ENCODE results near the gene SH3RF2.
"Not testable (repeated sequence)": the region's sequence is repeated elsewhere in the genome, so short reads cannot be mapped to it uniquely, and the experiment has no call there.

SH3RF2 gene

DNA sequence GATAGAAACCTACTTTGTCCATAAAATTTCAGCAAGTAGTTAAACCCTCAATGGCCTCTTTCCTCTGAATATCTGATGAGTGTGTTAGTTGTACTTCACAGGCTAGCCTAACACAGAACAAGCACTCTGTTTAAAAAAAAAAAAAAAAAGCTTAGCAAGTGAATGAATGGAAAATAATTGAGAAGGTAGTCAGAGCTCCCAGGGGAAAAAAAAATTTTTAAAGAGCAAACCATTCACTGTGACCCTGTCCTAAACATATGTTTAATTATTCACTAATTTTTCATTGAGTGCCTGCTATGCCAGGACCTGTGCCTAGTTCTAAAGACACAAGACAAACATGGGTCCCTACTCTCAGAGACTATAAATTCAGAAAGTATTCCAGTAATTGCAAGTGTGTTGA lies 69.3 kb downstream of the SH3RF2 start:
- Histone ChIP-seq H3K79me2 (ENCODE audit: control insufficient read depth, insufficient read depth, low read length) (no peaks in the 10 kb centered on the region), H3K4me2 (ENCODE audit: low read length) (no peak overlapping the region), H3K4ac (ENCODE audit: low read depth, low read length) (no peak overlapping the region), H3K4me1 (ENCODE audit: control insufficient read depth, low read depth, low read length) (no peaks in the 10 kb centered on the region), H3K27ac (ENCODE audit: low read depth, low read length) (no peak overlapping the region), H2BK5ac (ENCODE audit: low read length) (no peak overlapping the region), H2BK120ac (ENCODE audit: low read depth, low read length) (no peak overlapping the region), H4K8ac (ENCODE audit: low read depth, low read length) (no peak overlapping the region), H3K23ac (ENCODE audit: low read length) (no peak overlapping the region), H3K9ac (ENCODE audit: low read length) (no peak overlapping the region), H3K18ac (ENCODE audit: low read length) (no peak overlapping the region), H4K5ac (ENCODE audit: low read length) (no peak overlapping the region), H3K4me3 (ENCODE audit: low read length) (no peak overlapping the region), H3K79me1 (ENCODE audit: low read length) (no peaks in the 10 kb centered on the region), H3K56ac (ENCODE audit: low read length) (no peak overlapping the region), H3K36me3 (ENCODE audit: control insufficient read depth, insufficient read depth, low read length) (no peaks in the 10 kb centered on the region), H2AK5ac (ENCODE audit: low read length) (no peak overlapping the region), H2BK15ac (replicated peaks; ENCODE audit: low read depth) (no peak overlapping the region), H3K27me3 (ENCODE audit: insufficient read depth, low read length, poor library complexity) (no peaks in the 10 kb centered on the region)
- DNase-seq, result no peak

GRCh38 chr5:146006470-146007190 lies 70.3 kb downstream of the SH3RF2 start:
- no peak overlapping the region for H2BK5ac ChIP-seq (ENCODE audit: low read length)
- no peak for DNase-seq

GRCh38 chr5:146007270-146007669 lies 70.9 kb downstream of the SH3RF2 start:
- H2BK120ac ChIP-seq (ENCODE audit: low read depth, low read length), result no peak overlapping the region
- H4K8ac ChIP-seq (ENCODE audit: low read depth, low read length), result no peak overlapping the region
- H4K5ac ChIP-seq (ENCODE audit: low read length), result no peak overlapping the region
- no peak overlapping the region for H2AK5ac ChIP-seq (ENCODE audit: low read length)
- no peaks in the 10 kb centered on the region for H3K4me1 ChIP-seq (ENCODE audit: control insufficient read depth, low read depth, low read length)
- H3K27ac ChIP-seq (ENCODE audit: low read depth, low read length), result no peak overlapping the region
- no peaks in the 10 kb centered on the region for H3K79me2 ChIP-seq (ENCODE audit: control insufficient read depth, insufficient read depth, low read length)
- no peaks in the 10 kb centered on the region for H3K27me3 ChIP-seq (ENCODE audit: insufficient read depth, low read length, poor library complexity)
- H3K23ac ChIP-seq (ENCODE audit: low read length), result no peak overlapping the region
- H3K18ac ChIP-seq (ENCODE audit: low read length), result no peak overlapping the region
- peak; percentile 67 for DNase-seq
- no peak overlapping the region for H2BK5ac ChIP-seq (ENCODE audit: low read length)
- no peaks in the 10 kb centered on the region for H3K36me3 ChIP-seq (ENCODE audit: control insufficient read depth, insufficient read depth, low read length)
- no peak overlapping the region for H2BK15ac ChIP-seq (replicated peaks; ENCODE audit: low read depth)
- H3K79me1 ChIP-seq (ENCODE audit: low read length), result no peaks in the 10 kb centered on the region
- no peak overlapping the region for H3K4ac ChIP-seq (ENCODE audit: low read depth, low read length)
- no CpG with 5 or more reads among the region's 3 CpGs for WGBS (ENCODE audit: extremely low coverage, insufficient coverage, low lambda C conversion rate)
- H3K9ac ChIP-seq (ENCODE audit: low read length), result no peak overlapping the region
- H3K56ac ChIP-seq (ENCODE audit: low read length), result no peak overlapping the region
- no peak overlapping the region for H3K4me2 ChIP-seq (ENCODE audit: low read length)
- no peak overlapping the region for H3K4me3 ChIP-seq (ENCODE audit: low read length)

More at GRCh38 chr5:146006470-146007190, 70.3 kb downstream of the SH3RF2 start:
- Histone ChIP-seq H3K9ac (ENCODE audit: low read length) (no peak overlapping the region), H2BK120ac (ENCODE audit: low read depth, low read length) (no peak overlapping the region), H2AK5ac (ENCODE audit: low read length) (no peak overlapping the region), H3K4me1 (ENCODE audit: control insufficient read depth, low read depth, low read length) (no peaks in the 10 kb centered on the region), H3K4ac (ENCODE audit: low read depth, low read length) (no peak overlapping the region), H4K5ac (ENCODE audit: low read length) (no peak overlapping the region), H3K27ac (ENCODE audit: low read depth, low read length) (no peak overlapping the region), H2BK15ac (replicated peaks; ENCODE audit: low read depth) (no peak overlapping the region), H3K79me2 (ENCODE audit: control insufficient read depth, insufficient read depth, low read length) (no peaks in the 10 kb centered on the region), H3K36me3 (ENCODE audit: control insufficient read depth, insufficient read depth, low read length) (no peaks in the 10 kb centered on the region), H3K79me1 (ENCODE audit: low read length) (no peaks in the 10 kb centered on the region), H3K23ac (ENCODE audit: low read length) (no peak overlapping the region), H3K18ac (ENCODE audit: low read length) (no peak overlapping the region), H3K4me3 (ENCODE audit: low read length) (no peak overlapping the region), H3K56ac (ENCODE audit: low read length) (no peak overlapping the region), H3K27me3 (ENCODE audit: insufficient read depth, low read length, poor library complexity) (no peaks in the 10 kb centered on the region), H3K4me2 (ENCODE audit: low read length) (no peak overlapping the region), H4K8ac (ENCODE audit: low read depth, low read length) (no peak overlapping the region)
- no CpG with 5 or more reads among the region's 6 CpGs for WGBS (ENCODE audit: extremely low coverage, insufficient coverage, low lambda C conversion rate)

- Histone ChIP-seq H3K18ac (ENCODE audit: low read length) (no peak overlapping the region), H3K27me3 (ENCODE audit: insufficient read depth, low read length, poor library complexity) (no peaks in the 10 kb centered on the region), H3K79me1 (ENCODE audit: low read length) (no peaks in the 10 kb centered on the region), H3K79me2 (ENCODE audit: control insufficient read depth, insufficient read depth, low read length) (no peaks in the 10 kb centered on the region), H3K4me3 (ENCODE audit: low read length) (no peak overlapping the region), H3K9ac (ENCODE audit: low read length) (no peak overlapping the region), H2BK5ac (ENCODE audit: low read length) (no peak overlapping the region), H2AK5ac (ENCODE audit: low read length) (no peak overlapping the region), H3K27ac (ENCODE audit: low read depth, low read length) (no peak overlapping the region), H3K36me3 (ENCODE audit: control insufficient read depth, insufficient read depth, low read length) (no peaks in the 10 kb centered on the region), H3K56ac (ENCODE audit: low read length) (no peak overlapping the region), H2BK15ac (replicated peaks; ENCODE audit: low read depth) (no peak overlapping the region), H2BK120ac (ENCODE audit: low read depth, low read length) (no peak overlapping the region), H3K4me2 (ENCODE audit: low read length) (no peak overlapping the region), H4K5ac (ENCODE audit: low read length) (no peak overlapping the region), H3K4ac (ENCODE audit: low read depth, low read length) (no peak overlapping the region), H4K8ac (ENCODE audit: low read depth, low read length) (no peak overlapping the region), H3K4me1 (ENCODE audit: control insufficient read depth, low read depth, low read length) (no peaks in the 10 kb centered on the region), H3K23ac (ENCODE audit: low read length) (no peak overlapping the region)
- no CpG with 5 or more reads among the region's 4 CpGs for WGBS (ENCODE audit: extremely low coverage, insufficient coverage, low lambda C conversion rate)
- DNase-seq, result no peak
Measured at GRCh38 chr5:146007989-146008388, 71.6 kb downstream of the SH3RF2 start.

DNA sequence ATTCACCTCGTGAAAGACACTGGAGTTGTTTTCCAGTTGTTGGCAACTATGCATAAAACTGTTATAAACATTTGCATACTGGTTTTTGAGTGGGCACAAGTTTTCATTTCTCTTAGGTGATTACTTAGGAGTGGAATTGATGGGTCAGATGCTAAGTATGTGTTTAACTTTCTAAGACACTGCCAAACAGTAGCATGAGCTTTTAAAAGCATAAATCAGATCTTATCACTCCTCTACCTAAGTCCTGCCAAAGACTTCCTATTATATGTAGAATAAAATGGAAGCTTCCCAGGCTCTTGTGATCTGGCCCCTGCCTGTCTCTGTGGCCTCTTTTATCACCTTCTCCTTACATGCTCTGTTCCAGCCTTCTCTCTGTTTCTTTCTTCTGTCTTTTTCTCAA lies 72.6 kb downstream of the SH3RF2 start:
- no peak overlapping the region for H2BK5ac ChIP-seq (ENCODE audit: low read length)
- H3K27me3 ChIP-seq (ENCODE audit: insufficient read depth, low read length, poor library complexity), result no peaks in the 10 kb centered on the region
- H3K36me3 ChIP-seq (ENCODE audit: control insufficient read depth, insufficient read depth, low read length), result no peaks in the 10 kb centered on the region
- H3K4me3 ChIP-seq (ENCODE audit: low read length), result no peak overlapping the region
- H3K4me2 ChIP-seq (ENCODE audit: low read length), result no peak overlapping the region
- H3K56ac ChIP-seq (ENCODE audit: low read length), result no peak overlapping the region
- no peak overlapping the region for H3K4ac ChIP-seq (ENCODE audit: low read depth, low read length)
- H3K79me1 ChIP-seq (ENCODE audit: low read length), result no peaks in the 10 kb centered on the region
- no peak overlapping the region for H4K5ac ChIP-seq (ENCODE audit: low read length)
- H3K9ac ChIP-seq (ENCODE audit: low read length), result no peak overlapping the region
- no peak overlapping the region for H3K27ac ChIP-seq (ENCODE audit: low read depth, low read length)
- no peak overlapping the region for H2AK5ac ChIP-seq (ENCODE audit: low read length)
- no peak overlapping the region for H3K23ac ChIP-seq (ENCODE audit: low read length)
- no peak overlapping the region for H4K8ac ChIP-seq (ENCODE audit: low read depth, low read length)
- DNase-seq, result no peak
- no CpG with 5 or more reads among the region's 1 CpG for WGBS (ENCODE audit: extremely low coverage, insufficient coverage, low lambda C conversion rate)
- H2BK120ac ChIP-seq (ENCODE audit: low read depth, low read length), result no peak overlapping the region
- H2BK15ac ChIP-seq (replicated peaks; ENCODE audit: low read depth), result no peak overlapping the region
- no peak overlapping the region for H3K18ac ChIP-seq (ENCODE audit: low read length)
- no peaks in the 10 kb centered on the region for H3K4me1 ChIP-seq (ENCODE audit: control insufficient read depth, low read depth, low read length)
- H3K79me2 ChIP-seq (ENCODE audit: control insufficient read depth, insufficient read depth, low read length), result no peaks in the 10 kb centered on the region

- H3K79me2 ChIP-seq (ENCODE audit: control insufficient read depth, insufficient read depth, low read length); H3K9ac ChIP-seq (ENCODE audit: low read length); H2BK15ac ChIP-seq (replicated peaks; ENCODE audit: low read depth); H3K4ac ChIP-seq (ENCODE audit: low read depth, low read length); H2BK5ac ChIP-seq (ENCODE audit: low read length); H4K8ac ChIP-seq (ENCODE audit: low read depth, low read length); H3K4me2 ChIP-seq (ENCODE audit: low read length); H3K18ac ChIP-seq (ENCODE audit: low read length); H3K27me3 ChIP-seq (ENCODE audit: insufficient read depth, low read length, poor library complexity); H3K36me3 ChIP-seq (ENCODE audit: control insufficient read depth, insufficient read depth, low read length); H3K79me1 ChIP-seq (ENCODE audit: low read length); DNase-seq; H3K27ac ChIP-seq (ENCODE audit: low read depth, low read length); H3K4me1 ChIP-seq (ENCODE audit: control insufficient read depth, low read depth, low read length); H4K5ac ChIP-seq (ENCODE audit: low read length); H2BK120ac ChIP-seq (ENCODE audit: low read depth, low read length); H3K4me3 ChIP-seq (ENCODE audit: low read length); H3K56ac ChIP-seq (ENCODE audit: low read length); H2AK5ac ChIP-seq (ENCODE audit: low read length); H3K23ac ChIP-seq (ENCODE audit: low read length): not testable (repeated sequence)
- no CpG with 5 or more reads among the region's 5 CpGs for WGBS (ENCODE audit: extremely low coverage, insufficient coverage, low lambda C conversion rate)
Measured at GRCh38 chr5:146010447-146010846, 74.1 kb downstream of the SH3RF2 start.
